PC-9 (cell line): ENCODE measurements around the gene SPECC1L.
"Not testable (repeated sequence)": the region's sequence is repeated elsewhere in the genome, so short reads cannot be mapped to it uniquely, and the experiment has no call there.

Experiments used
- CTCF ChIP-seq: fragments of 200-600 bp; sonication (generic); conservative IDR thresholded peaks from 2 replicates; pipeline ENCODE4 v1.6.1; 2017; ENCODE audit warnings: mixed run types, antibody characterized with exemption, mild to moderate bottlenecking, moderate library complexity
- EZH2 ChIP-seq: fragments of 200-600 bp; sonication (generic); IDR thresholded peaks from 2 replicates; pipeline ENCODE4 v1.8.0; 2017; ENCODE audit warnings: antibody characterized with exemption, low read depth

- not testable (repeated sequence) for TF ChIP-seq CTCF, EZH2
Observed at GRCh38 chr22:24256136-24256535, 14.5 kb upstream of the SPECC1L start.
